CD4-positive, alpha-beta T cell (primary cell): ENCODE measurements around the gene USP2. TPM values are rescaled to one million over a fixed set of nuclear protein-coding genes. Genes with fewer than 3 reads are reported as not detected.

ENCODE experiments used
- ATAC-seq: fragments of 200-7000 bp; cut with Tn5 transposase; one replicate; pipeline ENCODE4 v1.10.0; 2022; ENCODE audit warnings: mild to moderate bottlenecking; ENCODE audit not compliant: poor library complexity
- CTCF ChIA-PET: fragments of 350-600 bp; sonication (Branson Sonifier 250); formaldehyde crosslinking; loops from one replicate; lab custom pipeline; 2021; ENCODE audit warnings: antibody characterized with exemption, inconsistent platforms; lab: Charles Lee
- POLR2A ChIA-PET: fragments of 350-600 bp; sonication (Branson Sonifier 250); formaldehyde crosslinking; loops from one replicate; lab custom pipeline; 2021; ENCODE audit warnings: antibody characterized with exemption, inconsistent platforms; lab: Charles Lee
- DNase-seq, 14 experiments: peaks; one replicate each; pipeline ENCODE4 v3.0.0-alpha.2; 2013 to 2020; ENCODE audit warnings: mixed read lengths in 2 of 14
- H3K27ac ChIP-seq, 2 donors: one replicate each; pipeline versions ENCODE4 v1.5.1 to v1.7.0; 2013; ENCODE audit warnings: low read length in 2 of 2, low read depth in 1 of 2, mild to moderate bottlenecking in 1 of 2
- H3K27me3 ChIP-seq, 2 experiments: 1 replicate in 1 of 2; 2 replicates in 1 of 2; pipeline versions ENCODE4 v1.6.1 to v1.7.0; 2013; ENCODE audit warnings: low read length in 2 of 2, control low read depth in 1 of 2, mild to moderate bottlenecking in 1 of 2, moderate library complexity in 1 of 2; ENCODE audit not compliant: insufficient read depth in 2 of 2, control insufficient read depth in 1 of 2
- H3K36me3 ChIP-seq: one replicate; pipeline ENCODE4 v1.6.1; 2013; ENCODE audit warnings: low read length, control low read depth; ENCODE audit not compliant: insufficient read depth
- H3K4me1 ChIP-seq: one replicate; pipeline ENCODE4 v1.6.1; 2013; ENCODE audit warnings: low read length, control low read depth; ENCODE audit not compliant: insufficient read depth
- H3K4me3 ChIP-seq: one replicate; pipeline ENCODE4 v1.5.1; 2013; ENCODE audit warnings: mild to moderate bottlenecking, low read length, moderate library complexity
- H3K9me3 ChIP-seq, 2 experiments: 1 replicate in 1 of 2; 2 replicates in 1 of 2; pipeline versions ENCODE4 v1.6.1 to v1.7.0; 2013; ENCODE audit warnings: low read length in 2 of 2, mild to moderate bottlenecking in 2 of 2, control low read depth in 1 of 2, moderate library complexity in 1 of 2; ENCODE audit not compliant: control insufficient read depth in 1 of 2, insufficient read depth in 1 of 2
- H3K27ac Mint-ChIP-seq: one replicate; pipeline ENCODE4 v1.8.0; 2020; ENCODE audit warnings: mixed read lengths
- H3K27me3 Mint-ChIP-seq: one replicate; pipeline ENCODE4 v1.8.0; 2021; ENCODE audit warnings: mixed read lengths
- H3K36me3 Mint-ChIP-seq: one replicate; pipeline ENCODE4 v1.8.0; 2021; ENCODE audit warnings: low read depth, mixed read lengths
- H3K4me1 Mint-ChIP-seq: one replicate; pipeline ENCODE4 v1.8.0; 2021; ENCODE audit warnings: low read depth, mixed read lengths
- H3K4me3 Mint-ChIP-seq: one replicate; pipeline ENCODE4 v1.8.0; 2020; ENCODE audit warnings: mild to moderate bottlenecking, mixed read lengths
- H3K9me3 Mint-ChIP-seq: one replicate; pipeline ENCODE4 v1.8.0; 2020; ENCODE audit warnings: mixed read lengths
- CTCF ChIP-seq: fragments of 200-600 bp; IDR thresholded peaks from one replicate; pipeline ENCODE4 v1.8.0; 2022; ENCODE audit warnings: antibody characterized with exemption, mild to moderate bottlenecking
- intact Hi-C, 2 experiments: fragments of 100-400 bp; cut with DNase I in 1 of 2; cut with micrococcal nuclease in 1 of 2; formaldehyde crosslinking; loops; one replicate each; pipeline versions ENCODE4 v1.15.1 to v1.9.0; 2023 to 2025; cut with DNase I, micrococcal nuclease
- total RNA-seq, 174 experiments: library from RNA in 2 of 174; stranded (reverse) in 2 of 174; gene quantifications; one replicate each; pipeline ENCODE4 v1.2.3 and lab custom pipeline; 2021 to 2026

The USP2 gene
- total RNA-seq, 2 experiments from 2014 or later: 2.0 to 2.6 TPM

- Histone ChIP-seq H3K27me3 (peaks cover 0 to 4% of the 10 kb centered on the region in 2 experiments), H3K27ac (no peak overlapping the region), H3K9me3 (no peaks in the 10 kb centered on the region), H3K4me3 (no peak overlapping the region), H3K36me3 (no peaks in the 10 kb centered on the region), H3K4me1 (no peaks in the 10 kb centered on the region)
- POLR2A ChIA-PET: no interaction called here
- Mint-ChIP-seq H3K27me3 (peaks cover 18% of the 10 kb centered on the region), H3K4me1 (no peaks in the 10 kb centered on the region), H3K4me3 (no peak overlapping the region), H3K36me3 (no peaks in the 10 kb centered on the region), H3K9me3 (peaks cover 4% of the 10 kb centered on the region), H3K27ac (no peak overlapping the region)
- TF ChIP-seq CTCF: no peak
- CTCF ChIA-PET: no interaction called here
- no peak for DNase-seq
- ATAC-seq: no peak
- intact Hi-C loops: no loop called here
Measured at GRCh38 chr11:119414321-119414720, 32.8 kb upstream of the USP2 start.

- no peak for TF ChIP-seq CTCF
- H3K4me1 ChIP-seq: no peaks in the 10 kb centered on the region
- no peaks in the 10 kb centered on the region for H3K9me3 ChIP-seq
- Mint-ChIP-seq H3K4me1 (no peaks in the 10 kb centered on the region), H3K9me3 (peaks cover 4% of the 10 kb centered on the region), H3K27ac (no peak overlapping the region), H3K27me3 (peaks cover 9% of the 10 kb centered on the region), H3K4me3 (no peak overlapping the region), H3K36me3 (no peaks in the 10 kb centered on the region)
- no peak overlapping the region for H3K27ac ChIP-seq
- ChIA-PET POLR2A (no interaction called here), CTCF (no interaction called here)
- no peak overlapping the region for H3K4me3 ChIP-seq
- no peaks in the 10 kb centered on the region for H3K36me3 ChIP-seq
- intact Hi-C loops: no loop called here
- DNase-seq (no peak), ATAC-seq (no peak)
- peaks cover 0 to 4% of the 10 kb centered on the region in 2 experiments for H3K27me3 ChIP-seq
Measured at GRCh38 chr11:119412072-119412471, 30.6 kb upstream of the USP2 start.

- Mint-ChIP-seq H3K4me1 (no peaks in the 10 kb centered on the region), H3K9me3 (peaks cover 4% of the 10 kb centered on the region), H3K4me3 (no peak overlapping the region), H3K27me3 (peaks cover 5% of the 10 kb centered on the region), H3K36me3 (no peaks in the 10 kb centered on the region), H3K27ac (no peak overlapping the region)
- ChIA-PET POLR2A (no interaction called here), CTCF (no interaction called here)
- Histone ChIP-seq H3K4me1 (no peaks in the 10 kb centered on the region), H3K27ac (no peak overlapping the region), H3K4me3 (no peak overlapping the region), H3K36me3 (no peaks in the 10 kb centered on the region), H3K27me3 (peaks cover 0 to 4% of the 10 kb centered on the region in 2 experiments), H3K9me3 (no peaks in the 10 kb centered on the region)
- intact Hi-C loops: no loop called here
- DNase-seq (no peak), ATAC-seq (no peak)
- TF ChIP-seq CTCF: no peak
Measured at GRCh38 chr11:119410501-119410900, 29.0 kb upstream of the USP2 start.
